ENCODE measurements around the gene SLU7.

DNA sequence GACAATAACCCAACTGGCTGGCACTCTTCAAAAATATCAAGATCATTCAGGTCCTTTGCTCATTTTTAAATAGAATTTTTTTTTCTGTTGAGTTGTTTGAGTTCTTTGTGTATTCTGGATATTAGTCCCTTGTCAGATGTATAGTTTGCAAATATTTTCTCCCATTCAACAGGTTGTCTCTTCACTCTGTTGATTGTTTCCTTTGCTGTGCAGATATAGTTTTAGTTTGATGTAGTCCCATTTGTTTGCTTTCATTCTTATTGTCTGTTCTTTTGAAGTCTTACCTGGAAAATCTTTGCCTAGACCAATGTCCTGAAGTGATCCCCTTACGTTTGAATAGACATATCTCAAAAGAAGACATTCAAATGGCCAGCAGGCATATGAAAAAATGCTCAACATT is 25.5 kb upstream of the SLU7 start:
- TF ChIP-seq POLR2A (IDR thresholded peaks at IDR 0.05; ENCODE audit: low read depth, low read length) (no peak), POLR2AphosphoS5 (IDR thresholded peaks at IDR 0.05; ENCODE audit: low read depth, low read length) (no peak), TAF1 (IDR thresholded peaks at IDR 0.05; ENCODE audit: low read depth, low read length) (no peak), POU2F2 (IDR thresholded peaks at IDR 0.05; ENCODE audit: low read depth, low read length) (no peak), SPI1 (IDR thresholded peaks at IDR 0.05; ENCODE audit: low read depth, low read length) (no peak), PAX5 (IDR thresholded peaks at IDR 0.05; ENCODE audit: insufficient read depth, low read length, severe bottlenecking) (no peak)
